OCI-LY7 (cell line): Measurements from ENCODE around the gene GPX7.

Source experiments
- CTCF ChIP-seq: fragments of 200-600 bp; sonication (generic); conservative IDR thresholded peaks from 2 replicates; pipeline ENCODE4 v1.5.1; 2014; ENCODE audit warnings: mild to moderate bottlenecking, antibody characterized with exemption, low read length, moderate library complexity, mixed read lengths
- EZH2phosphoT487 ChIP-seq: fragments of 200-600 bp; sonication (generic); IDR thresholded peaks from 2 replicates; pipeline ENCODE4 v1.6.1; 2018; ENCODE audit warnings: low read depth, borderline replicate concordance, mild to moderate bottlenecking, mixed run types, antibody characterized with exemption, low read length, moderate library complexity, mixed read lengths

GRCh38 chr1:52632732-52633290 is 30.6 kb downstream of the GPX7 start, which contains the start of gene SHISAL2A:
- TF ChIP-seq CTCF = no peak
- no peak for TF ChIP-seq EZH2phosphoT487
